GM18517 (cell line): ENCODE data around the gene BAHCC1.

Source experiments
- ATAC-seq: cut with Tn5 transposase; IDR thresholded peaks from one replicate; pipeline ENCODE4 v1.9.1; 2021; ENCODE audit warnings: mild to moderate bottlenecking, moderate library complexity; ENCODE audit not compliant: unreplicated experiment

BAHCC1 gene

GRCh38 chr17:81488276-81488860, 93.1 kb downstream of the BAHCC1 start:
- no peak for ATAC-seq

DNA sequence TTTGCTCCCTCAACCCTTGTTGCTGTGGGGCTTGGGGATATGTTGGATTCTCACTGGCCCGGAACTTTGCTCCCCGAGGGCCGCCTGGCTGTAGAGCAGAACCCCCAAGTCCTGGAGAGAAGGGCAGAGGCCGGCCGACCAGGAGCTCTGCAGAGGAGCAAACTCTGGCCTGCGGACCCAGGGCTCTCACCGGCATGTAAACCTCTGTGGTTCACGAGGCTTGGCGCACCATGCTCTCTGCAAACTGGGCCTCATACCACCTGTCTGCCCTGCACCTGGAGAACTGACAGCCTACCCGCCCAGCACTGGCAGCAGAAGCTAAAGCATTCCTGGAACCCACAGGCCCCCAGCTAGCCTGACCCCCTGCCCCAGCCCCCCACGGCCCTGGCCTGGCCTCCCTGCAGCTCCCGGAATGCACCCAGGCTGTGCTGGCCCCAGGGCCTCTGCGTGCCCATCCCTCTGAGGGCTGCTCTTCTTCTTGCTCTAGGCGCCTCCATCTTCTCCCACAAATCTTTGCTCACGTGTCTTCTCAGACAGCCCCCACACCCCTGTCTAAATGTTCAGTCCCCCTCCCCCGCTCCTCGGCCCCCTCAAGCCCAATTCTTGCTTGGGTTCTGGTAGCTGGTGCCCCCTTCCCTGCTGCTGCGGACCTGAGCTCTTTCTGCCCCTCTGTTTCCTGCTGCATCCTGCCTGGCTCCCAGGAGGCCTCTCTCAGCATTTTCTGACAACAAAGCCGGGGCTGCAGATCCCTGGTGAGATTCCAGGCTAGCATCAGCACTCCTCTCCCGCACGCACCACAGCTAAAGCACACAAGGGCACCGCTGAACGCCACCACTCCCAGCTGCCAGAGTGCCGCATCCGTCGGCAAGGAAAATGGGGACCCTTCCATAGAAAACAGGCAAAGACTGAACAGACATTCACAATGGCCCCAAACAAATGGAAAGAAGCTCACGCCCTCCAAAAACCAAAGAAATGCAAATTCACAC, 94.0 kb downstream of the BAHCC1 start:
- no peak for ATAC-seq

DNA sequence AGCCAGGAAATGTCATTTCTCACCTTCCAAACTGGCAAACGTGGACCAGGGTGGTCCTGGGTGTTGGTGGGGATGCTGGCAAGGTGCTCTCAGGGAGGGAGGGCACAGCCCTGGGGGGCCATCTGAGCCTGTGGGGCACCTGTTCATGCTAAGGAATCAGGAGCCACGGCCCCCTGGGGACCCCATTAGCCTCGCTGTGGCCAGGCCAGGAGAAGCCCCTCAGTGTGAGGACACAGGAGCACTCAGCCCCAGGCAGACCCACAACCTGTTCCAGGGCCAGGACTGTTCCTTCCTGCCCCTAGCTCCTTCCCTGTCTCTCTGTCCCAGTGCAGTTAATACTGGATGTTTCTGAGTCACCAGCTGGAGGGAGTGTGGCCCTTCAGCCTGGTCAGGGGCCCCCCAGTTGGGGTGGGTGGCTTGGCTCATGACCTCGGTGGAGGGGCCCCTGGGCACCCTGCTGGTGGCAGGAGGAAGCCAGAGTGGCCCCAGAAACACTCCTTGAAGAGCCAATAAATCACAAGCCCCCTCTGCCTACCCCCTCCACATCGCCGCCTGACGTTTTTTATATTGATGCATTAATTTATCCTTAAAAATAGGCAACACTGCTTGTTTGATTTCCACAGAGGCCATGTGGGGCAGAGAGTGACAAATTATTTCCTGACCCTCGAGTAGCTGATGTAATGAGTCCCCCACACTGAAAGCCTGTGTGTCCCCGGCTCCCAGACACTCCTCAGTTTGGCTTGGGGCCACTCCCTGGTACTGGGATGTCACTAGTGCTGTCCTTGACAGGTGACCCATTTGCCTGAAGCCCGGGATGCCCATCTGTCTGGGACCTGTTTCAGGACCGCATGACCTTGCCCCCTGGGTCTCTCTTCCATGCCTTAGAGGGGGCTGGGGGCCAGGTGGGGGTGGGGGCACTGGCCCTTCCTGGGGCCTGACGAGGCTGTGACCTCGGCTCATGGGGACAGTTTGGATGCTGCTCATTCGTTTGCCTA, 95.0 kb downstream of the BAHCC1 start:
- no peak for ATAC-seq

DNA sequence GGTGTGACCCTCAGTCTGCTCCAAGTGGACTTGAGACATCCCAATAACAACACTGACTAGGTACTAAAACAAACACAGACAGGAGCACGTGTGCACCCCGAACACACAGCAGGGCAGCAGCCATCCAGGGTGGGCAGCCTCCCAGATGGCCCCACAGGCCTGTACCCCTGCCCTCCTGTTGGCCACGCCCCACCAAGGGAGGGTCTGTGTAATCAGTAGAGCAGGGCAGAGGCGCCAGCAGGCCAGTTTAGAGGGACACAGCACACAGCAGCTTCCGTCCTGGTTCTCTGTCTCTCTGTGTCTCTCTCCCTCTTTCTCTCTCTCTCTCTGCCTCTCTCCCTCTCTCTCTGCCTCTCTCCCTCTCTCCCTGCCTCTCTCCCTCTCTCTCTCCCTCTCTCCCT, 95.9 kb downstream of the BAHCC1 start:
- ATAC-seq: no peak

- ATAC-seq: no peak
These were observed 96.5 kb downstream of the BAHCC1 start for GRCh38 chr17:81491761-81492160.

DNA sequence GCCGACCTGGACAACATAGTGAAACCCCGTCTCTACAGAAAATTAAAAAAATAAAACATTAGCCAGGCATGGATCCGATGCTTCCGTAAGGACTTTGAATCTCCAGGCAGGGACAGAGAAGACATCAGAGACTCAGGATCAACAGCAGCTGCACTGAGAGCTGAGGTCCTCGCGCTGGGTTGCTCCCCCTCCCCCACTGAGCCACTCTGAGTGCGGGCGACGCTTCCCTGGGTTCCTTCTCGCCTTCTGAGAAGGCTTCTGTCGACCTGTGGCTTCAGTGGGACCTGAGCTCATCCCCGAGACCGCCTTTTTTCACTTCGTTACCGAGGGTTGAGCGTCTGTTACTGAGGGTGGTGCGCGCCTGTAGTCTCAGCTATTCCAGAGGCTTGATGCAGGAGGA, 96.9 kb downstream of the BAHCC1 start:
- no peak for ATAC-seq

DNA sequence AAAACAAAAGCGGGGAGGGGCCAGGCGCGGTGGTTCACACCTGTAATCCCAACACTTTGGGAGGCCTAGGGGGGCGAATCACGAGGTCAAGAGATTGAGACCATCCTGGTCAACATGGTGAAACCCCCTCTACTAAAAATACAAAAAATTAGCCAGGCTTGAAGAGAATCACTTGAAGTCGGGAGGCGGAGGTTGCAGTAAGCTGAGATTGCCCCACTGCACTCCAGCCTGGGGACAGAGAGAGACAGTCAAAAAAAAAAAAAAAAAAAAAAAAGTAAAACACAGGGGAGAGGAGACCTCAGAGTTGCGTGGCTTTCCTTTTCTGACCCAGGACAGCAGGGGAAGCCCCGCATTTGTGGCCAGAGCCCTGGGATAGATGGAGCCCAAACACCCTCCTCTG, 97.4 kb downstream of the BAHCC1 start:
- no peak for ATAC-seq

DNA sequence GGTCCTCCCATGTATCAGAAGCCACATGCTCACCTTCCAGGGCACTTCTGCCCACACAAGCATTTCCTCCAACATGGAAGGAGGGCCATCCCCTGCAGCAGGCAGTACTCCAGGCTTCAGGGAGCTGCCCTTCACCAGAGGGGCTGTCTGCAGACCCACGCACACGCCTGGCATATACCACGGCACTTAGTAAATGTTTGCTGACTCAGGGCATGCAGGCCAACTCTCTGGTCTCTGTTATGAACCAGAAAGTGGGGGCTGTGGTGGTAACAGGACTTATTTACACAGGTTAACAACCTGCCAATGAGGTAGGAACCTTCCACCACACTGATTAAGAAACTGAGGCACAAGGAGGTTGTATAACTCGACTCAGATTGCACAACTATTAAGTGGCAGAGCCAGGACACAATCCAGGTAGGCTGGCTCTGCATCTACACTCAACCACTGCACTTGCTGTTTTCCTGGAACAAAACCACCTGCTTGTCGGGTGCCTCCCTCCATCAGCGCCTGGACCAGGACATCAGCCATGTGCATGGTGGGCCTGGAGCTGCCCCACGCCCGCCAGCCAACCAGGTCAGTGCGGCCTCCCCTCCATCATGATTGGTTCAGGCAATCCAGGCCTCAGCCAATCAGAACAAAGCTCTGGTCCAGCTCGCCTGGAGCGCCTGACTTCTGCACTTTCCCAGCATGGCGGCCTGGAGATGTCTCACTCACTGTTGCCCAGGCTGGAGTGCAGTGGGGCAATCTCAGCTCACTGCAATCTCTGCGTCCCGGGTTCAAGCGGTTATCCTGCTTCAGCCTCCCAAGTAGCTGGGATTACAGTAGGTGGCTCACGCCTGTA, 98.2 kb downstream of the BAHCC1 start:
- no peak for ATAC-seq

DNA sequence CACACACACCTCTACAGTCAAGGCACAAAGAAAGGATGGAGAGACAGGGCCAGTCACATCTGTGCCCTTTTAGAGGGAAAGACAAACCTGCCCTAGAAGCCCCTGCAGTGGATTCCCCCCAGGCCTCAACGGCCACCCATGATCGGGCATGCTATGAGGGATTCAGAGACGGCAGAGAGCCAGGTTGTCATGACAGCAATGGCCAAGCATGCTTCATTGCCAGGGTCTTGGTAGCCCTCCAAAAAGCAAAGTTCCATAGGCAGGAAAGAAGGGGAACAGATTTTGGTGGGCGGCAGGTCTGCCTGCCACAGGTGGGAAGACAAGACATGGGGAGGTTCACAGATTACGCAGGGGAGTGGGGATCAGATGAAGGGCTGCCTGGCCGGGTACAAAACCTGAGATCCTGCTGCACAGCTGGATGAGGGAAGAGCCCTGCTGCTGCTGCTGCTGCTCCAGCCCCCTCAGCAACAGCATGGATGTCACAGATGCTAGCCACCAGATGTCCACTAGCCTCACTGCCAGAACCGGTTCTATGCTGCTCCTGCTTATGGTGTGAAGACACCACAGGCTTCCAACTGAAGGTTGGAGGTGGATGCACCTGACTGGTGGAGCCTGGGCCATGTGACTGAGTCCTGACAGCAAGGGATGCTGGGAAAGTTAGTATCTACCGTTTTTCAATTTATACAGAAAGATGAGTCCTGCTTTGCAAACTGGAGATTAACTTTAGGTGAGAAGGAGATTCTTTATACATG, 99.5 kb downstream of the BAHCC1 start:
- no peak for ATAC-seq

DNA sequence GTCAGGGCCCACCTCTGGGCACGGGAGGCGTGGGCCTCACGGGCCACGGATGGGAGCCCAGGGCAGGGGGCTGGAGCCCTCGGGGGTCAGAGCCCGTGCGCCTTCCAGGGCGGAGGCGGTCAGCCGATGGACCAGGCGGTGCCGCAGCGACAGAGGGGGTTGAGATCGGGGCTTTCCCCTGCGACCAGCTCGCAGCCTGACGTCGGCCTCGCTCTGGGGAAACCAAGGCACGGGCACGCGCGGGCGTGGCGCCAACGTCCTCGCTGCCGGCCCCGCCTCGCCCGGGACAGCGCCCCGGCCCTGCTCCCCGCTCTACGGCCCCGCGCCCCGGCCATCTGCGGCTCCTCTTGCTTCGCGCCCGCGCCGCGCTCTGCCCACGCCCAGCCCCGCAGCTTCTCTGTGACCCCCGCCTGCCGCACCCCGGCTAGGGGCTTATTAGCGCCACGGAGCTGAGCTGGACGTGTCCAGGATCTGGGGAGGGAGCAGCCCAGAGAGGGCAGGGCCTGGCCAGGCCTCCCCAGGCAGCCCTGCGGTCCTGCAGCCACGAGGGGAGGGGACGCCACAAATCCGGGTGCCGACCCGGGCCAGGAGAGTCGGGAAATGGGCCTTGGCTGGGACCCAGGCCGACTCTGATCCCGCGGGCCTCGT, 103.8 kb downstream of the BAHCC1 start:
- no peak for ATAC-seq

DNA sequence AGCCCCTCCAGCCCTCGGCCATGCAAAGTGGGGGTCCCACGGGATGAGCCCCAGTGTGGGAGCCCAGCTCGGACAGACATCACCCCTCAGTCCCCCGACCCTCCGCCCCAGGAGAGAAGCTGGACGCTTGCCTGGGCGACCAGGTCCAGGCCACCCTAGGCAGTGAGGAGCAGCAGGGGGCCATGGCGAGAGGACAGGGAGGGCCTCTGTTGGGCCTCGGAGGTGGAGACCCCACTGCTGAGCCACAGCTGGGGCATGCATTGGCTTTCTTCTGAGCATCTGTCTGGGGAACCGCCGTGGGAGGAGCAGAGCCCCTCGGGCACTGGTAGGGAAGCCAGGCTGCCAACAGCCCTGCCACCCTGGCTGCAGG, 104.3 kb downstream of the BAHCC1 start:
- ATAC-seq: no peak

GRCh38 chr17:81500047-81500446, 104.8 kb downstream of the BAHCC1 start:
- ATAC-seq: no peak

- ATAC-seq: no peak
These were observed 107.3 kb downstream of the BAHCC1 start for GRCh38 chr17:81502471-81503017.

GRCh38 chr17:81503619-81504018, 108.4 kb downstream of the BAHCC1 start:
- ATAC-seq: no peak

GRCh38 chr17:81508639-81509206, 113.5 kb downstream of the BAHCC1 start:
- ATAC-seq: no peak

DNA sequence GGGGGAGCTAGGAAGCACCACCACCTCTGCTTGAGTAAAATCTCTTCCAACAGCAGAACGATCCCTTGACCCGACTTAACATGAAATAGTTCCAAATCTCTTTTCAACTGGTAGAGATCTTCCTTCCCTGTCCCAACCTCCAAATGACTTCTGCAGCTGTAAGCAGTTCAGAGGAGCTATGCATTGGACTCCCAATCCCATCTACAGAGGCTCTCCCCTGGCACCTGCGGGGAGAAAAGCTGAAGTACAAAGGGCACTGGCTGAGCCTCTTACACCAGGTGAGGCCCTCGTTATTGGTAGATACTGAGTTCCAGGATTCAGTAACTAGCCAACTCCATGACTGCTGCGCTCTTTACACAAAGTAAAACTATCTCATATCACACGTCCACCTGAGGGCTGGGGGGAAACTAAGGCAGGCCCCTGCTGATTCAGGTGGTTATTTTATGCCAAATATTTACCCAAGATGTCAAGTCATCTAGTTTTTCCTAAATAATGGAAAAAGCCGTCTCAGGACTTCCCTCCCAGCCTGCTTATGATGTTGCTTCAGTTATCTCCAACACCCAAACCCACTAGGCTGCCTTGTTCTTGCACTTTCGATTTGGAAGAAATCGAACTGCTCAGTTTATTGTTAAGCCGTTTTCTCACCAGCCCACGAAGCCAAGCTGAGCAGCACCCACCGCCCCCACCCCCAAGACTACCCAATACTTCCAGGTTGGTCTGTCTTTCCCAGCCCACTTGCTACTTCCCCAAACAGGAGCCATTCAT, 114.1 kb downstream of the BAHCC1 start:
- ATAC-seq: no peak

GRCh38 chr17:81509972-81510784, 114.9 kb downstream of the BAHCC1 start:
- ATAC-seq: no peak
